GM19468 (cell line): Measurements from ENCODE around the gene HLA-C.

ENCODE experiments used
- ATAC-seq: cut with Tn5 transposase; IDR thresholded peaks from one replicate; pipeline ENCODE4 v1.9.1; 2021; ENCODE audit warnings: mild to moderate bottlenecking, moderate library complexity, moderate number of reproducible peaks; ENCODE audit not compliant: unreplicated experiment; ENCODE audit errors: extremely low read depth

Gene HLA-C

DNA sequence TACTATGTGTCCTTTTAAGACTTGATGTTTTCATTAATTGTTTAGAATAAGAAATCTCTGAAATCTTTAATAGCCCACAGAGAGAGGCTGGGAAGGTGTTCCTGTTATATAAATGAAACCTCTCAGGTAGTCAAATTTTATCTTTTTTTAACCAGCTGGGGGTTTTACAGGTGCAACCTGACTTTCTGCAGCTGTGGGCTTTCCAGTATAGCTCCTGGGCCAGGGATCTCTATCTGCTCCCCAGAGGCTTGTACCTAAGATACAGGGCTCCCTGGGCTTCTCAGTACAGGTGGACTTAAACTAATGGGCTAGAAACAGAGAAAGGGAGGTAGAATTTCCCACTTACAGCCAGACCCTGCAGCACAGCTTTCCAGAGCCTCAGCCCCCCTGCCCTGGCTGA lies 49.4 kb downstream of the HLA-C start:
- ATAC-seq, result no peak
